Type B pancreatic cell (in vitro differentiated cells): ENCODE measurements around the gene BPGM. TPM values are rescaled to one million over a fixed set of nuclear protein-coding genes. Genes with fewer than 3 reads are reported as not detected.
"Not testable (repeated sequence)": the region's sequence is repeated elsewhere in the genome, so short reads cannot be mapped to it uniquely, and the experiment has no call there.

Experiments
- DNase-seq: peaks from one replicate; pipeline ENCODE4 v3.0.0; 2021; ENCODE audit warnings: mixed read lengths; ENCODE audit not compliant: unreplicated experiment; ENCODE audit errors: extremely low spot score
- H3K27ac Mint-ChIP-seq: 2 replicates; pipeline ENCODE4 v1.8.0; 2021; ENCODE audit warnings: mild to moderate bottlenecking, mixed read lengths
- H3K27me3 Mint-ChIP-seq: 2 replicates; pipeline ENCODE4 v1.8.0; 2021; ENCODE audit warnings: mixed read lengths
- H3K36me3 Mint-ChIP-seq: 2 replicates; pipeline ENCODE4 v1.8.0; 2021; ENCODE audit warnings: mixed read lengths
- H3K4me1 Mint-ChIP-seq: one replicate; pipeline ENCODE4 v1.8.0; 2021; ENCODE audit warnings: mixed read lengths; ENCODE audit not compliant: unreplicated experiment
- H3K4me3 Mint-ChIP-seq: 2 replicates; pipeline ENCODE4 v1.8.0; 2021; ENCODE audit warnings: mild to moderate bottlenecking, mixed read lengths
- H3K9me3 Mint-ChIP-seq: 2 replicates; pipeline ENCODE4 v1.8.0; 2021; ENCODE audit warnings: mixed read lengths
- CTCF ChIP-seq: fragments of 200-600 bp; sonication (generic); conservative IDR thresholded peaks from 2 replicates; pipeline ENCODE4 v1.5.0; 2021; ENCODE audit warnings: antibody characterized with exemption, mild to moderate bottlenecking
- total RNA-seq: library from RNA; stranded (reverse); gene quantifications from 2 replicates; pipeline ENCODE4 v1.2.1, GENCODE V29; 2021; ENCODE audit warnings: low replicate concordance

BPGM gene
- total RNA-seq, 1 donor from 2014 or later, result 19.6 TPM

GRCh38 chr7:134640842-134641715 is 5.6 kb upstream of the BPGM start:
- Mint-ChIP-seq H3K27me3 (peaks cover 5% of the 10 kb centered on the region), H3K4me3 (no peak overlapping the region), H3K36me3 (no peaks in the 10 kb centered on the region), H3K27ac (no peak overlapping the region), H3K4me1 (peaks cover 5% of the 10 kb centered on the region), H3K9me3 (no peaks in the 10 kb centered on the region)
- TF ChIP-seq CTCF, result no peak
- DNase-seq, result no peak

- H3K4me3 Mint-ChIP-seq, H3K27me3 Mint-ChIP-seq, DNase-seq, H3K36me3 Mint-ChIP-seq, H3K27ac Mint-ChIP-seq, H3K4me1 Mint-ChIP-seq, H3K9me3 Mint-ChIP-seq: not testable (repeated sequence)
Measured at GRCh38 chr7:134641981-134642380, 4.7 kb upstream of the BPGM start.

DNA sequence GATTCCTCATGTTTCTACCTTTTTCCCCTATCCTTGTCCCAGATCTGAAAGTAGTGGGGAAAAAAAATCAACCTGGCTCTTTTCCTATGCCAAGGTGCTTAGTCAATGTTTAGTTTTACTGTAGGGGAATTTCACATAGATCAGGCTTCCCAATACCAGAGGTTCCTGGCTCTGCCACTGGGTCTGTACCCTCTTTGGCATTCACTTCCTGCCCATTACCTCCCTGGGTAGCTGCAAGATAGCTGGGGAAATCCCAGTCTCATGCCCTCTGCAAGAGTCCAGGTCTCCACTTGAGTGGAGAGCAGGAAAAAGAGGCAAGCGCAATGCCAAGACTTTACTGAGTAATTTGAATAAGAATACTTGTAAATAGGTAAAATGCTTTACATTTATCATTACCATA is 3.5 kb upstream of the BPGM start:
- Mint-ChIP-seq H3K4me1 (peaks cover 5% of the 10 kb centered on the region), H3K4me3 (no peak overlapping the region), H3K36me3 (no peaks in the 10 kb centered on the region), H3K27me3 (peaks cover 5% of the 10 kb centered on the region), H3K27ac (no peak overlapping the region), H3K9me3 (no peaks in the 10 kb centered on the region)
- TF ChIP-seq CTCF, result no peak
- no peak for DNase-seq

- H3K27me3 Mint-ChIP-seq, result peaks cover 5% of the 10 kb centered on the region
- H3K4me1 Mint-ChIP-seq, result peaks cover 17% of the 10 kb centered on the region
- no peak for DNase-seq
- H3K9me3 Mint-ChIP-seq, result no peaks in the 10 kb centered on the region
- no peaks in the 10 kb centered on the region for H3K36me3 Mint-ChIP-seq
- no peak for TF ChIP-seq CTCF
- no peak overlapping the region for H3K4me3 Mint-ChIP-seq
- H3K27ac Mint-ChIP-seq, result no peak overlapping the region
Measured at GRCh38 chr7:134645478-134645877, 1.2 kb upstream of the BPGM start.

- Mint-ChIP-seq H3K36me3 (no peaks in the 10 kb centered on the region), H3K27ac (no peak overlapping the region), H3K4me3 (no peak overlapping the region), H3K9me3 (no peaks in the 10 kb centered on the region), H3K27me3 (peaks cover under 1% of the 10 kb centered on the region), H3K4me1 (peaks cover 17% of the 10 kb centered on the region)
- no peak for DNase-seq
- no peak for TF ChIP-seq CTCF
Measured at GRCh38 chr7:134645935-134646334, 718 bp upstream of the BPGM start.

- Mint-ChIP-seq H3K27ac (no peak overlapping the region), H3K4me3 (peak overlapping the region; percentile 79), H3K36me3 (no peaks in the 10 kb centered on the region), H3K4me1 (peaks cover 17% of the 10 kb centered on the region), H3K27me3 (no peaks in the 10 kb centered on the region), H3K9me3 (no peaks in the 10 kb centered on the region)
- DNase-seq, result no peak
- TF ChIP-seq CTCF, result no peak
Measured at GRCh38 chr7:134648456-134648855, 1.8 kb downstream of the BPGM start.
